Activated CD4-positive, alpha-beta T cell treated with anti-CD3 and anti-CD28 coated beads, Interleukin-2, amount 10 ng/mL, durations not matched to agents 7 days and 5 days (primary cell): ENCODE results near the gene EPHB2. TPM values are rescaled to one million over a fixed set of nuclear protein-coding genes. Genes with fewer than 3 reads are reported as not detected.
"Not testable (repeated sequence)": the region's sequence is repeated elsewhere in the genome, so short reads cannot be mapped to it uniquely, and the experiment has no call there.

Experiments used
- CTCF ChIA-PET: fragments of 350-600 bp; sonication (Branson Sonifier 250); formaldehyde crosslinking; loops from one replicate; lab custom pipeline; 2021; ENCODE audit warnings: antibody characterized with exemption; lab: Charles Lee
- POLR2A ChIA-PET: fragments of 350-600 bp; sonication (Branson Sonifier 250); formaldehyde crosslinking; loops from one replicate; lab custom pipeline; 2021; ENCODE audit warnings: antibody characterized with exemption; lab: Charles Lee
- DNase-seq: peaks from one replicate; pipeline ENCODE4 v3.0.0-alpha.2; 2020
- H3K27ac Mint-ChIP-seq: one replicate; pipeline ENCODE4 v1.8.0; 2021; ENCODE audit warnings: mild to moderate bottlenecking, moderate library complexity, mixed read lengths
- H3K27me3 Mint-ChIP-seq: one replicate; pipeline ENCODE4 v1.8.0; 2021; ENCODE audit warnings: mixed read lengths
- H3K36me3 Mint-ChIP-seq: one replicate; pipeline ENCODE4 v1.8.0; 2021; ENCODE audit warnings: low read depth, mixed read lengths
- H3K4me1 Mint-ChIP-seq: one replicate; pipeline ENCODE4 v1.8.0; 2021; ENCODE audit warnings: mixed read lengths
- H3K4me3 Mint-ChIP-seq: one replicate; pipeline ENCODE4 v1.8.0; 2021; ENCODE audit warnings: mild to moderate bottlenecking, moderate library complexity, mixed read lengths
- H3K9me3 Mint-ChIP-seq: one replicate; pipeline ENCODE4 v1.8.0; 2021; ENCODE audit warnings: mixed read lengths
- total RNA-seq, 2 experiments: library from RNA; stranded (reverse); gene quantifications; one replicate each; pipeline ENCODE4 v1.2.3, GENCODE V29; 2021

EPHB2 gene
- under 1 TPM in 1 of 2 experiments, not detected in 1; 0.08 TPM for total RNA-seq

GRCh38 chr1:22710701-22711049 is at the start of gene EPHB2:
Gene EPHB2 (plus strand): TSS chr1:22710839. CDS start chr1:22710983, 144 bp downstream.
- peak within 1 kb of the TSS; percentile 28 for H3K4me3 Mint-ChIP-seq
- peaks cover 9% of the 10 kb centered on the region for H3K4me1 Mint-ChIP-seq
- H3K36me3 Mint-ChIP-seq: no peaks in the 10 kb centered on the region
- ChIA-PET POLR2A (no interaction called here), CTCF (no interaction called here)
- peaks cover 49% of the 10 kb centered on the region for H3K27me3 Mint-ChIP-seq
- no peak within 1 kb of the TSS for H3K27ac Mint-ChIP-seq
- H3K9me3 Mint-ChIP-seq: no peaks in the 10 kb centered on the region
- DNase-seq: no peak

- Mint-ChIP-seq H3K36me3 (no peaks in the 10 kb centered on the region), H3K27ac (no peak overlapping the region), H3K4me1 (no peaks in the 10 kb centered on the region), H3K9me3 (no peaks in the 10 kb centered on the region), H3K4me3 (no peak overlapping the region), H3K27me3 (no peaks in the 10 kb centered on the region)
- no peak for DNase-seq
- POLR2A ChIA-PET: no interaction called here
- CTCF ChIA-PET: no interaction called here
These were observed 48.8 kb upstream of the EPHB2 start for GRCh38 chr1:22661880-22662279.

- no peak overlapping the region for H3K4me3 Mint-ChIP-seq
- H3K4me1 Mint-ChIP-seq: no peaks in the 10 kb centered on the region
- ChIA-PET POLR2A (no interaction called here), CTCF (no interaction called here)
- DNase-seq: no peak
- H3K27ac Mint-ChIP-seq: no peak overlapping the region
- no peaks in the 10 kb centered on the region for H3K36me3 Mint-ChIP-seq
- no peaks in the 10 kb centered on the region for H3K27me3 Mint-ChIP-seq
- H3K9me3 Mint-ChIP-seq: no peaks in the 10 kb centered on the region
These were observed 48.3 kb upstream of the EPHB2 start for GRCh38 chr1:22662318-22662717.

GRCh38 chr1:22662986-22663408 is 47.6 kb upstream of the EPHB2 start:
- POLR2A ChIA-PET: no interaction called here

GRCh38 chr1:22665752-22666151 is 44.9 kb upstream of the EPHB2 start:
- Mint-ChIP-seq H3K4me3 (no peak overlapping the region), H3K27me3 (peaks cover 4% of the 10 kb centered on the region), H3K4me1 (no peaks in the 10 kb centered on the region), H3K27ac (no peak overlapping the region), H3K36me3 (no peaks in the 10 kb centered on the region), H3K9me3 (no peaks in the 10 kb centered on the region)
- CTCF ChIA-PET: no interaction called here
- POLR2A ChIA-PET: no interaction called here
- no peak for DNase-seq

More at GRCh38 chr1:22662986-22663408, 47.6 kb upstream of the EPHB2 start:
- no peak overlapping the region for H3K4me3 Mint-ChIP-seq
- CTCF ChIA-PET: no interaction called here
- no peaks in the 10 kb centered on the region for H3K36me3 Mint-ChIP-seq
- H3K9me3 Mint-ChIP-seq: no peaks in the 10 kb centered on the region
- H3K27me3 Mint-ChIP-seq: peaks cover 4% of the 10 kb centered on the region
- H3K27ac Mint-ChIP-seq: no peak overlapping the region
- DNase-seq: no peak
- H3K4me1 Mint-ChIP-seq: no peaks in the 10 kb centered on the region

- ChIA-PET POLR2A (no interaction called here), CTCF (no interaction called here)
- no peaks in the 10 kb centered on the region for H3K9me3 Mint-ChIP-seq
- H3K27me3 Mint-ChIP-seq: peaks cover 4% of the 10 kb centered on the region
- no peaks in the 10 kb centered on the region for H3K36me3 Mint-ChIP-seq
- H3K4me1 Mint-ChIP-seq: no peaks in the 10 kb centered on the region
- no peak overlapping the region for H3K4me3 Mint-ChIP-seq
- H3K27ac Mint-ChIP-seq: no peak overlapping the region
- no peak for DNase-seq
These were observed 44.2 kb upstream of the EPHB2 start for GRCh38 chr1:22666412-22666811.

- CTCF ChIA-PET: interaction anchor here (0.6 kb wide), 1 partner anchor 12 kb away, joined by 3 read pairs; no protein-coding TSS in a partner anchor
- H3K4me1 Mint-ChIP-seq, H3K4me3 Mint-ChIP-seq, H3K27ac Mint-ChIP-seq, POLR2A ChIA-PET, DNase-seq, H3K36me3 Mint-ChIP-seq, H3K9me3 Mint-ChIP-seq: not testable (repeated sequence)
- H3K27me3 Mint-ChIP-seq: peaks cover 10% of the 10 kb centered on the region
These were observed 41.8 kb upstream of the EPHB2 start for GRCh38 chr1:22668840-22669239.

- Mint-ChIP-seq H3K9me3 (no peaks in the 10 kb centered on the region), H3K4me1 (no peaks in the 10 kb centered on the region), H3K27me3 (peaks cover 14% of the 10 kb centered on the region), H3K27ac (no peak overlapping the region), H3K4me3 (no peak overlapping the region), H3K36me3 (no peaks in the 10 kb centered on the region)
- ChIA-PET POLR2A (no interaction called here), CTCF (no interaction called here)
- DNase-seq: no peak
These were observed 40.2 kb upstream of the EPHB2 start for GRCh38 chr1:22670352-22670975.

GRCh38 chr1:22671999-22672398 is 38.6 kb upstream of the EPHB2 start:
- Mint-ChIP-seq H3K9me3 (no peaks in the 10 kb centered on the region), H3K4me3 (no peak overlapping the region), H3K27me3 (peaks cover 14% of the 10 kb centered on the region), H3K4me1 (no peaks in the 10 kb centered on the region), H3K27ac (no peak overlapping the region), H3K36me3 (no peaks in the 10 kb centered on the region)
- ChIA-PET POLR2A (no interaction called here), CTCF (no interaction called here)
- no peak for DNase-seq

GRCh38 chr1:22673486-22674409 is 36.9 kb upstream of the EPHB2 start:
- ChIA-PET CTCF (interaction anchor here (0.6 kb wide), 1 partner anchor 276 kb away, joined by 3 read pairs; no protein-coding TSS in a partner anchor), POLR2A (no interaction called here)
- Mint-ChIP-seq H3K27me3 (peaks cover 10% of the 10 kb centered on the region), H3K4me1 (no peaks in the 10 kb centered on the region), H3K4me3 (no peak overlapping the region), H3K27ac (no peak overlapping the region), H3K9me3 (no peaks in the 10 kb centered on the region), H3K36me3 (no peaks in the 10 kb centered on the region)
- DNase-seq: no peak

GRCh38 chr1:22674410-22674749 is 36.3 kb upstream of the EPHB2 start:
- H3K27ac Mint-ChIP-seq: no peak overlapping the region
- CTCF ChIA-PET: no interaction called here

GRCh38 chr1:22676151-22676550 is 34.5 kb upstream of the EPHB2 start:
- H3K9me3 Mint-ChIP-seq, DNase-seq, H3K4me1 Mint-ChIP-seq, H3K27ac Mint-ChIP-seq, H3K4me3 Mint-ChIP-seq, H3K36me3 Mint-ChIP-seq, POLR2A ChIA-PET: not testable (repeated sequence)
- CTCF ChIA-PET: interaction anchor here (0.5 kb wide), 1 partner anchor 346 kb away, joined by 5 read pairs; no protein-coding TSS in a partner anchor
- H3K27me3 Mint-ChIP-seq: peaks cover 10% of the 10 kb centered on the region

More at GRCh38 chr1:22674410-22674749, 36.3 kb upstream of the EPHB2 start:
- Mint-ChIP-seq H3K9me3 (no peaks in the 10 kb centered on the region), H3K36me3 (no peaks in the 10 kb centered on the region), H3K4me3 (no peak overlapping the region), H3K27me3 (peaks cover 10% of the 10 kb centered on the region), H3K4me1 (no peaks in the 10 kb centered on the region)
- POLR2A ChIA-PET: no interaction called here
- no peak for DNase-seq

GRCh38 chr1:22676916-22677583 is 33.6 kb upstream of the EPHB2 start:
- H3K9me3 Mint-ChIP-seq: no peaks in the 10 kb centered on the region
- peaks cover 10% of the 10 kb centered on the region for H3K27me3 Mint-ChIP-seq
- no peak overlapping the region for H3K27ac Mint-ChIP-seq
- no peak overlapping the region for H3K4me3 Mint-ChIP-seq
- no peaks in the 10 kb centered on the region for H3K36me3 Mint-ChIP-seq
- DNase-seq: no peak
- no peaks in the 10 kb centered on the region for H3K4me1 Mint-ChIP-seq
- ChIA-PET POLR2A (no interaction called here), CTCF (interaction anchor here (0.5 kb wide), 1 partner anchor 345 kb away, joined by 5 read pairs; no protein-coding TSS in a partner anchor)
